ENCODE data around the gene BMP7. TPM values are rescaled to one million over a fixed set of nuclear protein-coding genes. Genes with fewer than 3 reads are reported as not detected.

Gene BMP7
- total and polyA plus RNA-seq, 2 experiments from 2014 or later = 15.9 to 22.8 TPM

- H3K4me3 Mint-ChIP-seq = no peak overlapping the region
- no peak overlapping the region for H3K27ac Mint-ChIP-seq
- TF ChIP-seq ZNF462 (CRISPR knock-in tag; IDR thresholded peaks at IDR 0.05) (no peak), NANOG (IDR thresholded peaks at IDR 0.05; ENCODE audit: borderline replicate concordance) (no peak), STAT1 (IDR thresholded peaks at IDR 0.05; ENCODE audit: unreplicated experiment) (no peak), ZNF114 (CRISPR knock-in tag; IDR thresholded peaks at IDR 0.05) (no peak), CREB1 (CRISPR knock-in tag; IDR thresholded peaks at IDR 0.05; ENCODE audit: low read depth) (no peak), EZH2phosphoT487 (IDR thresholded peaks at IDR 0.05; ENCODE audit: unreplicated experiment) (no peak), EZH2 (IDR thresholded peaks at IDR 0.05; ENCODE audit: low read depth, unreplicated experiment) (no peak), JUNB (IDR thresholded peaks at IDR 0.05; ENCODE audit: unreplicated experiment) (no peak), POLR2AphosphoS5 (IDR thresholded peaks at IDR 0.05; ENCODE audit: low read depth) (no peak), ZNF331 (CRISPR knock-in tag; IDR thresholded peaks at IDR 0.05; ENCODE audit: low read depth) (no peak), REST (IDR thresholded peaks at IDR 0.05; ENCODE audit: unreplicated experiment) (no peak), CTCF (conservative IDR thresholded peaks at IDR 0.05; ENCODE audit: low read depth in 2 of 2) (no peak), ETS1 (IDR thresholded peaks at IDR 0.05) (no peak)
- no peaks in the 10 kb centered on the region for H3K79me2 ChIP-seq (replicated peaks; ENCODE audit: insufficient read depth)
- H3K27me3 ChIP-seq (ENCODE audit: insufficient read depth) = no peaks in the 10 kb centered on the region
- H3K4me2 ChIP-seq = no peak overlapping the region
- H3K4me3 ChIP-seq = no peak overlapping the region
- H3K4me1 ChIP-seq (ENCODE audit: insufficient read depth) = no peaks in the 10 kb centered on the region
- H2AFZ ChIP-seq = no peak overlapping the region
- no peaks in the 10 kb centered on the region for H3F3A ChIP-seq (replicated peaks; ENCODE audit: low read depth)
- ATAC-seq = no peak
- no peaks in the 10 kb centered on the region for H3K4me1 Mint-ChIP-seq
- H3K27me3 Mint-ChIP-seq (ENCODE audit: insufficient read depth, low read depth, poor library complexity) = peaks cover 2% of the 10 kb centered on the region
- no peak overlapping the region for H3K27ac ChIP-seq (ENCODE audit: low read depth)
- H4K20me1 ChIP-seq (replicated peaks; ENCODE audit: insufficient read depth) = no peaks in the 10 kb centered on the region
- peaks cover 5% of the 10 kb centered on the region; the same call in 1 of the 2 replicates for H3K9me2 ChIP-seq (ENCODE audit: insufficient read depth)
- H3K36me3 ChIP-seq (ENCODE audit: insufficient read depth) = no peaks in the 10 kb centered on the region
- DNase-seq (ENCODE audit: low spot score) = no peak
- no peaks in the 10 kb centered on the region for H3K9me3 Mint-ChIP-seq
- H3K36me3 Mint-ChIP-seq (ENCODE audit: low read depth) = no peaks in the 10 kb centered on the region
Measured at GRCh38 chr20:57145089-57145631, 121.3 kb downstream of the BMP7 start.

Data from GM23338 (cell line).